Mesothelial cell of epicardium (in vitro differentiated cells): ENCODE results near the gene CD81. TPM values are rescaled to one million over a fixed set of nuclear protein-coding genes. Genes with fewer than 3 reads are reported as not detected.

ENCODE experiments used
- DNase-seq, 2 experiments: peaks; one replicate each; pipeline ENCODE4 v3.0.0; 2021; ENCODE audit warnings: low spot score in 2 of 2; ENCODE audit not compliant: unreplicated experiment in 2 of 2
- H3K27ac Mint-ChIP-seq: 2 replicates; pipeline ENCODE4 v1.8.0; 2021; ENCODE audit warnings: mixed read lengths
- H3K27me3 Mint-ChIP-seq: 2 replicates; pipeline ENCODE4 v1.8.0; 2021; ENCODE audit warnings: low read depth, mixed read lengths
- H3K36me3 Mint-ChIP-seq: 2 replicates; pipeline ENCODE4 v1.8.0; 2021; ENCODE audit warnings: mixed read lengths
- H3K4me1 Mint-ChIP-seq: 2 replicates; pipeline ENCODE4 v1.8.0; 2021; ENCODE audit warnings: mixed read lengths
- H3K4me3 Mint-ChIP-seq: 2 replicates; pipeline ENCODE4 v1.8.0; 2021; ENCODE audit warnings: mild to moderate bottlenecking, moderate library complexity, mixed read lengths
- H3K9me3 Mint-ChIP-seq: 2 replicates; pipeline ENCODE4 v1.8.0; 2021; ENCODE audit warnings: mixed read lengths
- total RNA-seq: library from RNA; stranded (reverse); gene quantifications from 3 replicates; pipeline ENCODE4 v1.2.1, GENCODE V29; 2021
- TF ChIP-seq, protein P1 (sequence below): fragments of 200-600 bp; sonication (generic); IDR thresholded peaks from one replicate; pipeline ENCODE4 v1.5.0; 2021; ENCODE audit warnings: antibody characterized with exemption; ENCODE audit not compliant: unreplicated experiment

Gene CD81
- total RNA-seq, 1 donor from 2014 or later: 410 TPM

DNA sequence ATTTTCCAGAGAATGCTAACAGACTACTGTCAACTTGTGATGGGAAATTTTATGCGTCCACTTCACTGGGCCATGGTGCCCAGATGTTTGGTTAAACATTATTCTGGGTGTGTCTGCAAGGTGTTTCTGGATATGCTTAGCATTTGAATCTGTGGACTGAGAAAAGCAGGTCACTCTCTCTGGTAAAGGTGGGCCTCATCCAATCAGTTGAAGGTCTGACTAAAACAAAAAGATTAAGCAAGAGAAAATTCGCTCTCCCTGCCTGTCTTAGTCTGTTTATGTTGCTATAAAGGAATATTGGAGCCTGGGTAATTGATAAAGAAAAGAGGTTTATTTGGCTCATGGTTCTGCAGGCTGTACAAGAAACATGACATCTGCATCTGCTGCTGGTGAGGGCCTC lies 32.1 kb upstream of the CD81 start:
- Mint-ChIP-seq H3K27me3 (peaks cover 22% of the 10 kb centered on the region), H3K4me1 (no peaks in the 10 kb centered on the region), H3K36me3 (no peaks in the 10 kb centered on the region), H3K4me3 (no peak overlapping the region), H3K27ac (no peak overlapping the region), H3K9me3 (peaks cover 34% of the 10 kb centered on the region)
- TF ChIP-seq, protein P1, sequence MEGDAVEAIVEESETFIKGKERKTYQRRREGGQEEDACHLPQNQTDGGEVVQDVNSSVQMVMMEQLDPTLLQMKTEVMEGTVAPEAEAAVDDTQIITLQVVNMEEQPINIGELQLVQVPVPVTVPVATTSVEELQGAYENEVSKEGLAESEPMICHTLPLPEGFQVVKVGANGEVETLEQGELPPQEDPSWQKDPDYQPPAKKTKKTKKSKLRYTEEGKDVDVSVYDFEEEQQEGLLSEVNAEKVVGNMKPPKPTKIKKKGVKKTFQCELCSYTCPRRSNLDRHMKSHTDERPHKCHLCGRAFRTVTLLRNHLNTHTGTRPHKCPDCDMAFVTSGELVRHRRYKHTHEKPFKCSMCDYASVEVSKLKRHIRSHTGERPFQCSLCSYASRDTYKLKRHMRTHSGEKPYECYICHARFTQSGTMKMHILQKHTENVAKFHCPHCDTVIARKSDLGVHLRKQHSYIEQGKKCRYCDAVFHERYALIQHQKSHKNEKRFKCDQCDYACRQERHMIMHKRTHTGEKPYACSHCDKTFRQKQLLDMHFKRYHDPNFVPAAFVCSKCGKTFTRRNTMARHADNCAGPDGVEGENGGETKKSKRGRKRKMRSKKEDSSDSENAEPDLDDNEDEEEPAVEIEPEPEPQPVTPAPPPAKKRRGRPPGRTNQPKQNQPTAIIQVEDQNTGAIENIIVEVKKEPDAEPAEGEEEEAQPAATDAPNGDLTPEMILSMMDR: no peak
- no peak for DNase-seq

DNA sequence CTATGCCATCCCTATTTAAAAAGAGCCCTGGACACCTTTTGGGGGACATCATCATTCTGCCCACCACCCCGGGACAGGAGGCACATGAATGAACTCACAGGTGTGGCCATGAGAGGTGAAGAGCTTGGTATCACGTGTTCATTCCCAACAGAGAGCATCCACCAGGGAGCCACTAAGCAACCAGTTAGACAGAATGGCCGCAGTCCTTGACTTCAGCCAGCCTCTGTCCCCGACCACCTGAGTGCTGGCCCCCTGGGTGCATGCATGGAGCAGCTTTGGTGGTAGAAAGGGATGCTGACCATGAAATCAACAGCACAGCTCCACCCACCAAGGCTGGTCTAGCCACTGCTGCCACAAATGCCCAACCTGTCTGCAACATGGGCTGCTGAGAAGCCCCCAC lies 31.1 kb upstream of the CD81 start:
- DNase-seq: no peak
- Mint-ChIP-seq H3K4me1 (no peaks in the 10 kb centered on the region), H3K27me3 (peaks cover 23% of the 10 kb centered on the region), H3K9me3 (peaks cover 37% of the 10 kb centered on the region), H3K4me3 (no peak overlapping the region), H3K36me3 (no peaks in the 10 kb centered on the region), H3K27ac (no peak overlapping the region)
- TF ChIP-seq, protein P1: no peak

DNA sequence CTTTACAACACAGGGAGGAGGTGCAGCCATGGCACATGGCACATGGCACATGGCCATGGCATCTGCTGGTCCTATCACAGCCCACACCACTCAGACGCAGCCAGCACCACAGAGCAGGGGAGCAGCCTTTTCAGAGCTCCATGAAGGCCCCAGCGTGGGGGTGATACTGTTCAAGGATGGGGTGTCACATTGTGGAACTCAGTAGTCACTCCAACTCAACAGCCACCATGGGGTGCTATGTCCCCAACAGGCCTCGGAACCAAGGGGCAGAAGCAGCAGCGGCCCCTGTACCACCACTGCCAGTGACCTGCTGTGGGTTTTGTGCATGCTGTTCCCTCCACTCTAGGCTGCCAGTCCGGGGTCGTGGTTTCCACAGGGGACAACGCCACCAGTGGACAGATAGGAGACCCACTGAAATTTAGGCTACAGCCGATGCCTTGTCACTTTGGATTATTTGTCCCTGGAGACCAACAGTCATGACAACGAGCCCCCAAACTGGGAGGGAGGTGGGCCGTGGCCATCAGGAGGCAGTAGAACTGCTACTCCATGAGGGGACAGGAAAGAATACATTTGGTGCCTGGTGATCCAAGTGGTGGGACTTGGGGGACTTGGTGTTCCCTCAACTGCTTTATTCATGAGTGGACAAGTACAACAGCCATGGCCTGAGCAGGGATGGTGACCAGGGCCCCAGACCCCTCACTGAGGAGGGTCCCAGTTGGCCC lies 30.4 kb upstream of the CD81 start:
- DNase-seq: no peak
- Mint-ChIP-seq H3K36me3 (no peaks in the 10 kb centered on the region), H3K27ac (no peak overlapping the region), H3K9me3 (peaks cover 37% of the 10 kb centered on the region), H3K4me3 (no peak overlapping the region), H3K27me3 (peaks cover 20% of the 10 kb centered on the region), H3K4me1 (no peaks in the 10 kb centered on the region)
- TF ChIP-seq, protein P1: no peak

DNA sequence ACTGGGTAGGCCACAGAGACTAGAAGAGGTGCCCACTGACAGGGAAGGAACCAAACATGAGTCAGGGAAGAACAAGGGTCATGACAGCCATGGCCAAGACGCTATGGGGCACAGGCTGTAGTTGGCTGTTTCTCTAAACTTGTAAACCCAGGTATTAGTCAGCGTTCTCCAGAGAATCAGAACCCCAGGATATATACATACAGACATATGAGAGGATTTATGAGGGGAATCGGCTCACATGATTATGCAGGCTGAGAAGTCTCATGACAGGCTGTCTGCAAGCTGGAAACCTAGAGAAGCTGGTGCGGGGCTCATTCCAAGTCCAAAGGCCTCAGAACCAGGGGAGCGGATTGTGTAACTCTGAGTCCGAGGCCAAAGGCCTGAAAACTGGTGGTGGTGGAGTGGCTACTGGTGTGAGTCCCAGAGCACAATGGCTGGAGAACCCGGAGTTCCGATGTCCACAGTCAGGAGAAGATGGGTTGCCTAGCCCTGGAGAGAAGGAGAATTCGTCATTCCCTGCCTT lies 29.7 kb upstream of the CD81 start:
- DNase-seq: no peak
- Mint-ChIP-seq H3K27me3 (peaks cover 19% of the 10 kb centered on the region), H3K4me1 (no peaks in the 10 kb centered on the region), H3K36me3 (no peaks in the 10 kb centered on the region), H3K4me3 (no peak overlapping the region), H3K27ac (no peak overlapping the region), H3K9me3 (peaks cover 37% of the 10 kb centered on the region)
- TF ChIP-seq, protein P1: no peak

DNA sequence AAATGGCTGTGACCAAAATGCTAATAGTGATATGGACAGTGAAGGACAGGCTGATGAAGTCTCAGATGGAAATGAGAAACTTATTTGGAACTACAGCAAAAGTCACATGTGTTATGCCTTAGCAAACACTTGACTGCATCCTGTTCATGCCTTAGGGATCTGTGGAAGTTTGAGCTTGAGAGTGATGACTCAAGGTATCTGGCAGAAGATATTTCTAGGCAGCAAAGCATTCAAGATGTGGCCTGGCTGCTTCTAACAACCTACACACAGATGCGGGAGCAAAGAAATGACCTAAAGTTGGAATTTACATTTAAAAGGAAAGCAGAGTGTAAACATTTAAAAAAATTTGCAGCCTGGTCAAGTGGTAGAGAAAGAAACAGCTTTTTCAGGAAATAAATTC lies 28.1 kb upstream of the CD81 start:
- peaks cover 22% of the 10 kb centered on the region for H3K27me3 Mint-ChIP-seq
- no peak overlapping the region for H3K4me3 Mint-ChIP-seq
- H3K4me1 Mint-ChIP-seq: no peaks in the 10 kb centered on the region
- H3K9me3 Mint-ChIP-seq: peaks cover 36% of the 10 kb centered on the region
- no peaks in the 10 kb centered on the region for H3K36me3 Mint-ChIP-seq
- TF ChIP-seq, protein P1: no peak
- H3K27ac Mint-ChIP-seq: no peak overlapping the region
- DNase-seq: no peak
